Measurements from ENCODE around the gene PTPRR. TPM values are rescaled to one million over a fixed set of nuclear protein-coding genes. Genes with fewer than 3 reads are reported as not detected.

Gene PTPRR
- total RNA-seq, 2 donors from 2014 or later: 21.8 to 43.8 TPM

DNA sequence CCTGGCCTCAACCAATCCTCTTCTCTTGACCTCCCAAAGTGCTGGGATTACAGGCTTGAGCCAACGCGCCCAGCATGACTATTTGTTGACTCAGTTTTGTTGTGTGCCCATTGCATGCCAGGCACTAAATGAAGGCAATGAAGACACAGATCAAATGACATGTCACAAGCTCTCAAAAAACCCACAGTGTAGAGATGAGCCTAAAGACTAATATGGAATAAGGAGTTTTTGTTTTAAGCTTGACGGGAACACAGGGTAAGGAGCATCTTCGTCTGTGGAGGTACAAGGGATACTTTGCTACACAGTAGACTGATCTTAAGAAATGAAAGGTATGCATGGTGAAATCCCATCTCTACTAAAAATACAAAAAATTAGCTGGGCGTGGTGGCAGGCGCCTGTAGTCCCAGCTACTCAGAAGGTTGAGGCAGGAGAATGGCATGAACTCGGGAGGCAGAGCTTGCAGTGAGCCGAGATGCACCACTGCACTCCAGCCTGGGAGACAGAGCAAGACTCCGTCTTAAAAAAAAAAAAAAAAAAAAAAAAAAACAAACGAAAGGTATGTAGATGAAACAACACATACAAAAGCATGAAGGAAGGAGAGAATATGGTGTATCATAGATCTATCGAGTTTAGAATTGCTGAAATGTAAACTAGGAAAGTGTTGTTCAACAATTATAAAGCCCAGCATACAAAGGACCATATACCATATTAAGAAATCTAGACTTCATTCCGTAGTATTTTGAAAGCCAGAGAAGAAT lies 161.2 kb downstream of the PTPRR start:
- TF ChIP-seq, protein P1, sequence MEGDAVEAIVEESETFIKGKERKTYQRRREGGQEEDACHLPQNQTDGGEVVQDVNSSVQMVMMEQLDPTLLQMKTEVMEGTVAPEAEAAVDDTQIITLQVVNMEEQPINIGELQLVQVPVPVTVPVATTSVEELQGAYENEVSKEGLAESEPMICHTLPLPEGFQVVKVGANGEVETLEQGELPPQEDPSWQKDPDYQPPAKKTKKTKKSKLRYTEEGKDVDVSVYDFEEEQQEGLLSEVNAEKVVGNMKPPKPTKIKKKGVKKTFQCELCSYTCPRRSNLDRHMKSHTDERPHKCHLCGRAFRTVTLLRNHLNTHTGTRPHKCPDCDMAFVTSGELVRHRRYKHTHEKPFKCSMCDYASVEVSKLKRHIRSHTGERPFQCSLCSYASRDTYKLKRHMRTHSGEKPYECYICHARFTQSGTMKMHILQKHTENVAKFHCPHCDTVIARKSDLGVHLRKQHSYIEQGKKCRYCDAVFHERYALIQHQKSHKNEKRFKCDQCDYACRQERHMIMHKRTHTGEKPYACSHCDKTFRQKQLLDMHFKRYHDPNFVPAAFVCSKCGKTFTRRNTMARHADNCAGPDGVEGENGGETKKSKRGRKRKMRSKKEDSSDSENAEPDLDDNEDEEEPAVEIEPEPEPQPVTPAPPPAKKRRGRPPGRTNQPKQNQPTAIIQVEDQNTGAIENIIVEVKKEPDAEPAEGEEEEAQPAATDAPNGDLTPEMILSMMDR (IDR thresholded peaks at IDR 0.05): no peak
- Histone ChIP-seq H3K4me1 (no peaks in the 10 kb centered on the region), H3K9ac (ENCODE audit: low read depth in 2 of 2, low read length in 2 of 2) (no peak overlapping the region), H3K27ac (no peak overlapping the region), H3K9me3 (no peaks in the 10 kb centered on the region), H3K36me3 (no peaks in the 10 kb centered on the region), H3K27me3 (no peaks in the 10 kb centered on the region), H3K4me3 (no peak overlapping the region)
- intact Hi-C loops (cut with DNase I): no loop called here
- DNase-seq: no peak

DNA sequence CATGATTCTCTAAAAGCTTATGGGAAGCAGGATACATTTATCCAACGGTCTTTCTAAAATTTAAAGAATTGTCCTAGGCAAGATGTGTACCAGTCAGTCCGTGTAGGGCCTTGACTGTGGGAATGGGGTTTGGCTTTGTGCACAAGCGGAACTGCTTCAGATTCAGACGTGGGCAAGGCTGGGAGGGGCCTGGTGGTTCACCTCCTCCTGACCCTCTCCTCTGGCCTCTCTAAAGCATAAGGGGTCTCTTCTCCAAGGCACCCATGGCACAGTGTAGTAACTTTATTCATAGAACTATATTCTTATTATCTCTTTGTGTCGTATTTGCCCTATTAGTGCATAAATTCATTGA lies 162.1 kb downstream of the PTPRR start:
- H3K9me3 ChIP-seq: no peaks in the 10 kb centered on the region
- intact Hi-C loops (cut with DNase I): no loop called here

DNA sequence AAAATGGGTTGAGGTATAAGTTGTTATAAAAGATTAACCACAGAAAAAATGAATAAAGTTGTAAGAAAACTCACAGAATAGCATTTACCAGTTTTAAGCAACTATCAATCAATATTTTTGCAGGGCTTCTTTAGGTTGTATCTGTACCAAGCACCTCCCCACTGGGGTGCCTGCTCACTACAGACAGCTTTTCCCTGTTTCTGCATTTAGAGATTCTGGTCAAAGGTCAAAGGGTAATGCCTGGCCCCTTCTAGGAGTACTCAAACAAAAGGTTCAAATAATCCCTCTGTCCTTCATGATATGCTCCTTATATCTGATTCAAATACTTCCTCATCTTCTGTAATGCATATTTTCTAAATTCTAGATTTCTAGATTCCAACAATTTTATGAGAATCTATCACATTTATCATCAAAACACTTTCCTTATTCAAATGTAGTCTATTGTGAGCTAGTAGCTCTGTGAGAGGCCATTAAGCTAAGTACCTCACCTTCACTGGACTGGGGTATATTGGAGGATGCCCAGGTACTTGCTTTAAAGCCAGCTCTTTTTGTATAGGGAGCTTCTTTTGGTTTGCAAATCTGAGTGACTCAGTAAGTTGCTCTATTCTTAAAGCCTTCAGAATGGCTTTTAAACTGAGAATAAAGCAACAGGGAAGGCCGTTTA lies 162.6 kb downstream of the PTPRR start:
- Histone ChIP-seq H3K9me3 (no peaks in the 10 kb centered on the region), H3K4me1 (no peaks in the 10 kb centered on the region), H3K27me3 (no peaks in the 10 kb centered on the region), H3K9ac (ENCODE audit: low read depth in 2 of 2, low read length in 2 of 2) (no peak overlapping the region), H3K36me3 (no peaks in the 10 kb centered on the region), H3K4me3 (no peak overlapping the region), H3K27ac (no peak overlapping the region)
- TF ChIP-seq, protein P1 (IDR thresholded peaks at IDR 0.05): no peak
- intact Hi-C loops (cut with DNase I): no loop called here
- no peak for DNase-seq

More for the DNA sequence above, 162.1 kb downstream of the PTPRR start:
- no peaks in the 10 kb centered on the region for H3K4me1 ChIP-seq
- H3K9ac ChIP-seq (ENCODE audit: low read depth in 2 of 2, low read length in 2 of 2): no peak overlapping the region
- H3K27me3 ChIP-seq: no peaks in the 10 kb centered on the region
- no peaks in the 10 kb centered on the region for H3K36me3 ChIP-seq
- no peak overlapping the region for H3K27ac ChIP-seq
- no peak for DNase-seq
- TF ChIP-seq, protein P1 (IDR thresholded peaks at IDR 0.05): no peak
- no peak overlapping the region for H3K4me3 ChIP-seq

DNA sequence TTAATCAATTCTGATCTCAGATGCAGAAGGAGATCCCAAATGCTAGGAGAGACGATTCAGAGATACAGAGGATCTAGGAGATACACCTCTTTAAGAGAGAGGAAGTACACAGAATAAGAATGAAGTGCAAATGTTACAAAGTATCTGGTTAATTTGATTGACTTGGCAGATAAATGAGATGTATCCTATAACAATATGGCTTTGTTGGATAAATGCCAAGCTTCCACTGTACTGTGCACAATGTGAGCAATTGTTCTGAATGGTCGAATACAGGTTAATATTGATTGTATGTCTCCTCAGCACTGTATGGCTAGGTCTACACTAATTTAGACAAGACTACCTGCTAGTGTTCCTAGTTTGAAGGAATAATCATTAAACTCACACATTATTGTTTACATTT lies 163.7 kb downstream of the PTPRR start:
- no peak overlapping the region for H3K27ac ChIP-seq
- DNase-seq: no peak
- no peaks in the 10 kb centered on the region for H3K27me3 ChIP-seq
- TF ChIP-seq, protein P1 (IDR thresholded peaks at IDR 0.05): no peak
- H3K4me1 ChIP-seq: no peaks in the 10 kb centered on the region
- no peak overlapping the region for H3K4me3 ChIP-seq
- H3K9ac ChIP-seq (ENCODE audit: low read depth in 2 of 2, low read length in 2 of 2): no peak overlapping the region
- H3K36me3 ChIP-seq: no peaks in the 10 kb centered on the region
- intact Hi-C loops (cut with DNase I): no loop called here
- no peaks in the 10 kb centered on the region for H3K9me3 ChIP-seq

DNA sequence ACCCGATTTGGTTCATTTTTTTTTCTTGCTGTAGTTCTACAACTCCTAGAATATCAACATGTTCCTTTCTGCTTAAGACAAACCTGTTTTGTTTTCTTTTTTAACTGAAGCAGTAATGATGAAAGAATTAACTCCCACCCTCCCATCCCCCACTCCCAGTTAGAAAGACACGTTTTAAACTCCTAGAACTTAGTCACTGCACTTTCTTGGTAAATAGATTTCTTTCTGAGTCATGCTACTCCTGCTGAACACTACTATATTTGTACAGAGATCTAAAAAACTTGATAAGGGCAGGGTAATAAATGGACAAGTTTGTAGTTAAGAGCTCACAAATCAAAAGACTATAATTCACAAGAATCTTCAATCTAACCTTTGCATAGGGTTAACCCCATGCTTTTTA lies 164.4 kb downstream of the PTPRR start:
- H3K9ac ChIP-seq (ENCODE audit: low read depth in 2 of 2, low read length in 2 of 2): no peak overlapping the region
- no peaks in the 10 kb centered on the region for H3K4me1 ChIP-seq
- TF ChIP-seq, protein P1 (IDR thresholded peaks at IDR 0.05): no peak
- no peaks in the 10 kb centered on the region for H3K27me3 ChIP-seq
- no peak overlapping the region for H3K4me3 ChIP-seq
- no peaks in the 10 kb centered on the region for H3K36me3 ChIP-seq
- DNase-seq: no peak
- no peak overlapping the region for H3K27ac ChIP-seq
- no peaks in the 10 kb centered on the region for H3K9me3 ChIP-seq
- intact Hi-C loops (cut with DNase I): no loop called here

Data from colonic mucosa (tissue), 4 donors.